ENCODE results near the gene BGN. TPM values are rescaled to one million over a fixed set of nuclear protein-coding genes. Genes with fewer than 3 reads are reported as not detected.

BGN gene
- total RNA-seq (10 to 100 TPM in 3 of 5 donors, 1 to 10 TPM in 2; 6.2 to 64.3 (median 21.9) TPM), polyA plus RNA-seq (10 to 100 TPM in 2 of 3 donors, 1 to 10 TPM in 1; 9.3 to 22.7 (median 10.5) TPM)
- long read RNA-seq, donor 1, partial matches to known transcripts = 0 of 3 reads
- long read RNA-seq, donor 1, other reads (novel, unspliced or antisense) = 0 of 3 reads
- long read RNA-seq, donor 2, transcript BGN-201 (8 exons, 2,402 nt) = major isoform, 8 of 14 reads
- long read RNA-seq, donor 2, partial matches to known transcripts = 6 of 14 reads
- long read RNA-seq, donor 2, other reads (novel, unspliced or antisense) = 0 of 14 reads
- long read RNA-seq, donor 3, partial matches to known transcripts = 5 of 8 reads
- long read RNA-seq, donor 3, other reads (novel, unspliced or antisense) = 0 of 8 reads
- long read RNA-seq, donor 4, partial matches to known transcripts = 0 of 1 reads
- long read RNA-seq, donor 4, other reads (novel, unspliced or antisense) = 0 of 1 reads
- long read RNA-seq, donor 5, transcript BGN-201 (8 exons, 2,402 nt) = major isoform, 19 of 85 reads
- long read RNA-seq, donor 5, partial matches to known transcripts = 66 of 85 reads
- long read RNA-seq, donor 5, other reads (novel, unspliced or antisense) = 0 of 85 reads
- long read RNA-seq, donor 6, transcript BGN-201 (8 exons, 2,402 nt) = major isoform, 10 of 17 reads
- long read RNA-seq, donor 6, partial matches to known transcripts = 7 of 17 reads
- long read RNA-seq, donor 6, other reads (novel, unspliced or antisense) = 0 of 17 reads
- long read RNA-seq, donor 7, transcript BGN-201 (8 exons, 2,402 nt) = major isoform, 17 of 33 reads
- long read RNA-seq, donor 7, partial matches to known transcripts = 16 of 33 reads
- long read RNA-seq, donor 7, other reads (novel, unspliced or antisense) = 0 of 33 reads
- long read RNA-seq, donor 8, transcript BGN-201 (8 exons, 2,402 nt) = major isoform, 8 of 23 reads
- long read RNA-seq, donor 8, partial matches to known transcripts = 15 of 23 reads
- long read RNA-seq, donor 8, other reads (novel, unspliced or antisense) = 0 of 23 reads
- long read RNA-seq, donor 9, partial matches to known transcripts = 6 of 8 reads
- long read RNA-seq, donor 9, other reads (novel, unspliced or antisense) = 0 of 8 reads
- long read RNA-seq, donor 10, partial matches to known transcripts = 0 of 1 reads
- long read RNA-seq, donor 10, other reads (novel, unspliced or antisense) = 0 of 1 reads

- no peaks in the 10 kb centered on the region for H3K9me3 ChIP-seq
- H3K27me3 ChIP-seq = peaks cover 3 to 25% (median 22%) of the 10 kb centered on the region in 3 donors
- H3K27ac ChIP-seq = peak within 1 kb of the TSS in 3 of 5 donors; percentile 46 to 55 (median 51)
- no peak for TF ChIP-seq POLR2A (IDR thresholded peaks at IDR 0.05)
- TF ChIP-seq POLR2AphosphoS5 (IDR thresholded peaks at IDR 0.05) = no peak
- peak in 2 of 7 experiments; percentile 7 to 19 for TF ChIP-seq CTCF (IDR thresholded peaks at IDR 0.05)
- TF ChIP-seq EP300 (IDR thresholded peaks at IDR 0.05) = no peak
- peaks cover 0 to 9% (median 4%) of the 10 kb centered on the region in 4 donors for H3K4me1 ChIP-seq
- intact Hi-C loops (cut with DNase I; ENCODE audit: low total_unique reads) = no loop called here
- WGBS, 5 donors = 7 to 57% (median 10%) methylated on average over 14 to 34 of the region's 41 CpGs
- peak within 1 kb of the TSS in 3 of 4 donors; percentile 17 to 31 (median 27) for H3K4me3 ChIP-seq
- DNase-seq = peak in 1 of 2 donors; percentile 70
- H3K36me3 ChIP-seq = no peaks in the 10 kb centered on the region
Observed at GRCh38 chrX:153494541-153495361, at the start of gene BGN. Gene BGN, plus strand, starts transcription at chrX:153494980. Its CDS starts 9,652 bp downstream, at chrX:153504632.

- intact Hi-C loops (cut with DNase I; ENCODE audit: low total_unique reads) = no loop called here
- no peak for DNase-seq
- 85 to 95% (median 86%) methylated on average over 4 to 35 of the region's 35 CpGs for WGBS, 5 donors
- TF ChIP-seq POLR2AphosphoS5 (IDR thresholded peaks at IDR 0.05) (no peak), POLR2A (IDR thresholded peaks at IDR 0.05) (no peak), EP300 (IDR thresholded peaks at IDR 0.05) (no peak), CTCF (IDR thresholded peaks at IDR 0.05) (no peak)
- Histone ChIP-seq H3K9me3 (peaks cover 0 to 2% (median 0%) of the 10 kb centered on the region in 4 donors), H3K27me3 (peaks cover 0 to 5% (median 0%) of the 10 kb centered on the region in 3 donors), H3K4me1 (no peaks in the 10 kb centered on the region), H3K36me3 (peaks cover 0 to 25% (median 17%) of the 10 kb centered on the region in 4 donors), H3K4me3 (no peak overlapping the region), H3K27ac (no peak overlapping the region)
Observed at GRCh38 chrX:153445106-153445855, 49.5 kb upstream of the BGN start.

- H3K4me3 ChIP-seq = no peak within 1 kb of the TSS
- TF ChIP-seq POLR2A (IDR thresholded peaks at IDR 0.05) (no peak), CTCF (IDR thresholded peaks at IDR 0.05) (no peak), POLR2AphosphoS5 (IDR thresholded peaks at IDR 0.05) (no peak), EP300 (IDR thresholded peaks at IDR 0.05) (no peak)
- peaks cover 0 to 5% (median 0%) of the 10 kb centered on the region in 3 donors for H3K27me3 ChIP-seq
- peak in 1 of 2 donors; percentile 52 for DNase-seq
- intact Hi-C loops (cut with DNase I; ENCODE audit: low total_unique reads) = no loop called here
- H3K36me3 ChIP-seq = peaks cover 0 to 31% (median 24%) of the 10 kb centered on the region in 4 donors
- WGBS, 5 donors = 0 to 74% (median 60%) methylated on average over 1 to 30 of the region's 30 CpGs
- no peaks in the 10 kb centered on the region for H3K4me1 ChIP-seq
- no peak within 1 kb of the TSS for H3K27ac ChIP-seq
- H3K9me3 ChIP-seq = no peaks in the 10 kb centered on the region
Observed at GRCh38 chrX:153445856-153446635, 48.7 kb upstream of the BGN start, which contains the start of gene TREX2. Gene TREX2, minus strand, starts transcription at chrX:153446056. Its CDS starts 626 bp downstream, at chrX:153445430.

Measured in stomach (tissue), 19 donors.